A549 treated with dexamethasone at 1 μM for 4 hours (cell line): Measurements from ENCODE around the gene SBNO1. TPM values are rescaled to one million over a fixed set of nuclear protein-coding genes. Genes with fewer than 3 reads are reported as not detected.

Experiments
- total RNA-seq: library from RNA; stranded (reverse); fragments of 200-300 nt; extraction: Qiagen RNA extraction; gene quantifications from 5 replicates; pipeline ENCODE4 v1.2.3, GENCODE V29; 2022

SBNO1 gene
- total RNA-seq, result 18.7 to 33.7 TPM (median 28.6 TPM) in 5 replicates

GRCh38 chr12:123364532-123365024 is at the start of gene SBNO1:
TSS of gene SBNO1 (minus strand) at chr12:123364847. CDS start at chr12:123350441, 14,406 bp downstream.

Other genes starting within 250 kb of the SBNO1 start
- 11.0 to 24.2 TPM (median 22.1 TPM) in 5 replicates for gene PITPNM2, start 213.8 kb downstream of the SBNO1 start, total RNA-seq
- 20.0 to 27.1 TPM (median 26.4 TPM) in 5 replicates for gene MPHOSPH9, start 131.7 kb downstream of the SBNO1 start, total RNA-seq
- gene MTRFR, start 131.4 kb downstream of the SBNO1 start, total RNA-seq, result 13.2 to 19.6 TPM (median 16.2 TPM) in 5 replicates
- 104 to 174 TPM (median 169 TPM) in 5 replicates for gene CDK2AP1, start 93.0 kb downstream of the SBNO1 start, total RNA-seq
- 46.3 to 69.2 TPM (median 62.1 TPM) in 5 replicates for gene KMT5A, start 19.3 kb upstream of the SBNO1 start, total RNA-seq
- gene RILPL2, start 71.8 kb upstream of the SBNO1 start, total RNA-seq, result 1.5 to 1.6 TPM (median 1.5 TPM) in 5 replicates
- 20.6 to 21.4 TPM (median 21.2 TPM) in 5 replicates for gene SNRNP35, start 93.3 kb upstream of the SBNO1 start, total RNA-seq
- gene RILPL1, start 168.9 kb upstream of the SBNO1 start, total RNA-seq, result 8.8 to 15.1 TPM (median 12.5 TPM) in 5 replicates
- 166 to 233 TPM (median 214 TPM) in 5 replicates for gene TMED2, start 219.7 kb upstream of the SBNO1 start, total RNA-seq
- 27.0 to 31.2 TPM (median 30.8 TPM) in 5 replicates for gene DDX55, start 237.3 kb upstream of the SBNO1 start, total RNA-seq